Left forelimb (tissue), 1 donor: Measurements from ENCODE around the gene HELT.
A peak's percentile ranks its signal among the peaks of the same experiment; 100 is the strongest.
"Not testable (repeated sequence)": the region's sequence is repeated elsewhere in the genome, so short reads cannot be mapped to it uniquely, and the experiment has no call there.

ENCODE experiments used
- DNase-seq: peaks from one replicate; pipeline ENCODE4 v3.0.0-alpha.2; 2018; ENCODE audit warnings: low spot score

The HELT gene

GRCh38 chr4:185017964-185018772, at the start of gene HELT:
TSS of gene HELT (plus strand) at chr4:185018490. CDS start at chr4:185018929, 439 bp downstream.
- peak; percentile 34 for DNase-seq

GRCh38 chr4:184968784-184969201, 49.5 kb upstream of the HELT start:
- no peak for DNase-seq

GRCh38 chr4:184969610-184970009, 48.7 kb upstream of the HELT start:
- no peak for DNase-seq

- DNase-seq = no peak
These were observed 45.3 kb upstream of the HELT start for GRCh38 chr4:184972991-184973390.

- DNase-seq = not testable (repeated sequence)
These were observed 41.9 kb upstream of the HELT start for GRCh38 chr4:184976348-184976747.

- DNase-seq = no peak
These were observed 40.5 kb upstream of the HELT start for GRCh38 chr4:184977747-184978146.

GRCh38 chr4:184978211-184978610, 40.1 kb upstream of the HELT start:
- DNase-seq = no peak

- DNase-seq = no peak
These were observed 38.7 kb upstream of the HELT start for GRCh38 chr4:184979461-184980124.

GRCh38 chr4:184980261-184980660, 38.0 kb upstream of the HELT start:
- no peak for DNase-seq

- DNase-seq = peak; percentile 72
These were observed 34.5 kb upstream of the HELT start for GRCh38 chr4:184983672-184984356.

- DNase-seq = no peak
These were observed 30.7 kb upstream of the HELT start for GRCh38 chr4:184987493-184988031.

- no peak for DNase-seq
These were observed 29.7 kb upstream of the HELT start for GRCh38 chr4:184988611-184989010.

GRCh38 chr4:184989283-184989682, 29.0 kb upstream of the HELT start:
- not testable (repeated sequence) for DNase-seq

GRCh38 chr4:184990131-184990530, 28.2 kb upstream of the HELT start:
- DNase-seq = not testable (repeated sequence)

- no peak for DNase-seq
These were observed 26.4 kb upstream of the HELT start for GRCh38 chr4:184991860-184992259.

- DNase-seq = no peak
These were observed 25.9 kb upstream of the HELT start for GRCh38 chr4:184992422-184992821.

- no peak for DNase-seq
These were observed 25.0 kb upstream of the HELT start for GRCh38 chr4:184993247-184993646.

- no peak for DNase-seq
These were observed 24.2 kb upstream of the HELT start for GRCh38 chr4:184994010-184994622.

- no peak for DNase-seq
These were observed 23.7 kb upstream of the HELT start for GRCh38 chr4:184994623-184995010.

- not testable (repeated sequence) for DNase-seq
These were observed 20.6 kb upstream of the HELT start for GRCh38 chr4:184997656-184998055.

- DNase-seq = no peak
These were observed 15.5 kb upstream of the HELT start for GRCh38 chr4:185002784-185003183.
